ENCODE data around the gene CDH6.

DNA sequence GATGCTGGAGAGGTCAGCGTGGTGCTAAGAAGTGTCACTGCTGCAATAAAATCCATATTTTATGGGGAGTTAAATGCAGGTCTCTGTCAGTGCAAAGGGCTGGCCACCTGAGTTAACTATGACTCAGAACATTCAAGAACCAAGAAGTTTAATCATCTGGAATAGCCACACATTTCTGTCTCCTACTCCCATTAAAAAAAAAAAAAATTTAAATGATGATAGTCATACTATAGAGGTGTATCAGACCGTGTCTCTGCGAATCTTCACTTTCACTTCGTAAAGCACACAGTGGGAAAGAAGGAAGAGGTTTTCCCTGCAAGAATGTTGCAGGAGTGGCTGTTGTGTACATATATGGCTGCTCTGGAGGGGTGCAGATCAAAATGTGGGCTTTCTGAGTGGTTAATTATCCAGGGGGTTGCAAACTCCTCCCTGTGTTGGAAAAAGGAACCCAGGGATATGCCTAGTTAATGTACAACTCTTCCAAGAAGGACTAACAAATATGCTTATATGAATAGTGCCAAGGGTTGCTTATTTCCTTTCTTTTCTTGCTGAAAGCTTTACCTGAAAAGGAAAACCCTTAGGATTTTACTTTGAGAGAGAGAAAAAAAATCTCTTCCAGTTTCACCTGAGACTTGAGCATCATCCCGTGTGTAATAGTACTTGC lies 1.5 kb downstream of the CDH6 start:
- TF ChIP-seq, protein P1, sequence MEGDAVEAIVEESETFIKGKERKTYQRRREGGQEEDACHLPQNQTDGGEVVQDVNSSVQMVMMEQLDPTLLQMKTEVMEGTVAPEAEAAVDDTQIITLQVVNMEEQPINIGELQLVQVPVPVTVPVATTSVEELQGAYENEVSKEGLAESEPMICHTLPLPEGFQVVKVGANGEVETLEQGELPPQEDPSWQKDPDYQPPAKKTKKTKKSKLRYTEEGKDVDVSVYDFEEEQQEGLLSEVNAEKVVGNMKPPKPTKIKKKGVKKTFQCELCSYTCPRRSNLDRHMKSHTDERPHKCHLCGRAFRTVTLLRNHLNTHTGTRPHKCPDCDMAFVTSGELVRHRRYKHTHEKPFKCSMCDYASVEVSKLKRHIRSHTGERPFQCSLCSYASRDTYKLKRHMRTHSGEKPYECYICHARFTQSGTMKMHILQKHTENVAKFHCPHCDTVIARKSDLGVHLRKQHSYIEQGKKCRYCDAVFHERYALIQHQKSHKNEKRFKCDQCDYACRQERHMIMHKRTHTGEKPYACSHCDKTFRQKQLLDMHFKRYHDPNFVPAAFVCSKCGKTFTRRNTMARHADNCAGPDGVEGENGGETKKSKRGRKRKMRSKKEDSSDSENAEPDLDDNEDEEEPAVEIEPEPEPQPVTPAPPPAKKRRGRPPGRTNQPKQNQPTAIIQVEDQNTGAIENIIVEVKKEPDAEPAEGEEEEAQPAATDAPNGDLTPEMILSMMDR (IDR thresholded peaks at IDR 0.05 in 8 of 11, conservative IDR thresholded peaks at IDR 0.05 in 3 of 11), result no peak
- TF ChIP-seq POLR2A (IDR thresholded peaks at IDR 0.05) (no peak), POLR2AphosphoS5 (IDR thresholded peaks at IDR 0.05) (no peak)

All from spleen (tissue), 7 donors.